HG02678 (cell line): ENCODE measurements around the gene SRD5A3.
A peak's percentile ranks its signal among the peaks of the same experiment; 100 is the strongest.

ENCODE experiments used
- ATAC-seq: cut with Tn5 transposase; IDR thresholded peaks from one replicate; pipeline ENCODE4 v1.9.1; 2021; ENCODE audit warnings: mild to moderate bottlenecking, moderate library complexity; ENCODE audit not compliant: unreplicated experiment

Gene SRD5A3

DNA sequence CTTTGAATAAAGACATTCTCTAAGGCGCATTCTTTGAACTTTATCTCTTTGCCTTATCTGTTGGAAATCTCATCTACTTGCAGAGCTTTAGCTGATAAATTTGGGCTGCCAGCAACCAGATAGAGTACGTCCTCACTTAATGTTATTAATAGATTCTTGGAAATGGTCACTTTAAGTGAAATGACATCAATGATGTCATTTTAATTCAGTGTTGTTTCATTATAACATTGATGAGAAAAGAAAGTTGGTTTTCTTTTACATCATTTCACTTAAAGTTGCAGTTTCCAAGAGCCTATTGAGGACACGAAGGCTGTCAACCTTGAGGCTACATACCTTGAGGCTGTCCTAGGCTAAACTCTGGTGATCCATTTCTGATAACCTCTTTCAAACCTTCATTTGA, 59.0 kb downstream of the SRD5A3 start:
- no peak for ATAC-seq

DNA sequence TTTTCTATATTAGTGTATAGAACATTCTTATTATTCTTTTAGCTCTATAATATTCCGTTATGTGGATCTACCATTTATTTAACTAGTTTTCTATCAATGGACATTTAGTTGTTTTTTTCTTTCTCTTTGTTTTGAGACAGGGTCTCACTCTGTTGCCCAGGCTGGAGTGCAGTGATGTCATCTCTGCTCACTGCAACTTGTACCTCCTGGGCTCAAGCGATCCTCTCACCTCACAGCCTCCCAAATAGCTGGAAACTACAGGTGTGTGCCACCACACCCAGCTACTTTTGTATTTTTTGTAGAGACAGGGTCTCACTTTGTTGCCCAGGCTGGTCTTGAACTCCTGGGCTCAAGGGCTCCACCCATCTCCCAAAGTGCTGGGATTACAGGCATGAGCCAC, 60.5 kb downstream of the SRD5A3 start:
- ATAC-seq = no peak

DNA sequence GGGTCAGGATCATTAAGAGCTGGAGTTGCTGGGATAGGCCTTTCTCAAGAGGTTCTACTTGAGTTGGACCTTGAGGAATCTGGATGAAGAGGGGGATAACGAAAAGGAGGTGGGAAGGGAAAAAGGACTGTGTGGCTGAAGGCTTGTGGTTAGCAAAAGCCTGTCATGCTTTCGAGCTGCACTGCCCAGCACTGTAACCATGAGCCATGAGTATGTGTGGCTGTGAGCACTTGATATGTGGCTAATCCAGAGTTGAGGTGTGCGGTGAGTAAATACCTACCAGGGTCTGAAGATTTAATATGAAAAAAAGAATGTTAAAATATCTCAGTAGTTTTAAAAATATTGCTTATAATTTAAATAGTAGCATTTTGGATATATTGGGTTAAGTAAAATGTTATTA, 61.1 kb downstream of the SRD5A3 start:
- ATAC-seq = no peak

DNA sequence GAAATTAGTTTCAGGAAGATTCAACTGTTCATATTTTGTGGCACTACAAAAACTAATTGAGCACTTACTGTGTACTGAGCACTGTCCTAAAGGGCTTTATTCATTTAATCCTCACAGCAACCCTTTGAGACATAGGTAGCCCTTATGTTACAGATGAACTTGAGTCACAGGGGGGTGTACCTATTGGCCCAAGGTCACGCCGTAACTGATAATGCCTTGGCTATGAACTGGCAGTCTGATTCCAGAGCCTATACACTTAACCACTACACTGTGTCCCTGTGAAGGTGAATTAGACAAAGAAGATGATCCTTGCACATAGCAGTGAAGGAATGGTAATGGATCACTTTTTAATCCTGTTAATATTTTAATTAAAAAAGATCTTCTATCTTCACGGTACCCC, 61.7 kb downstream of the SRD5A3 start:
- ATAC-seq = no peak

DNA sequence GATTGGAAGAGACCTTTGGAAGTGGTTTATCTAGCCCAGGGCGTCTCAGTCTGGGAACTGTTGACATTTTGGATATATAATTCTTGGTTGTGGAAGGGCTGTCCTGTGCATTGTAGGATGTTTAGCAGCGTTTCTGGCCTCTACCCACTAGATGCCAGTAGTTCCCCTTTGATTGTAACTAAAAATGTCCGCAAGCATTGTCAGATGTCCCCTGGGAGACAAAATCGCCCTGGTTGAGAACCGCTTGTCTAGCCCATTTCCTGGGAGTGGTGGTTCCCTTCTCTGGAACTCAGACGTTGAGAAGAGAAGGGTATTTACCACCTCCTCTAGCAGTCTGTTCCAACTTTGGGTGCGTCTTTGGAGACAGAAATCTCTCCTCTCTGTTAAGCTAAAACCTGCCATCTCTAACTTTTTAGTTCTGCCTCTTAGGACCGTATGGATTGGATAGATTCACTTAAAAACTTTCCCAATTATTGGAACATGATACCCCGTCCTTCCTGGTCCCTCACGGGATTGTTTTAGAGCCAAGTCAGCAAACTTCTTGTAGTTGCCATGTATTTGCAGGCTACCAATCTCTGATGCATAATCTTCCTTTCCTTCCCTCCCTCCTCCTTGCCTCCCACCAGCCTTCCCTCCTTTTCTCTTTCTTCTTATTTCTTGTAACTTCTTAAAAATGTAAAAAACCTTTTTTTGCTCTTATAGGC, 63.6 kb downstream of the SRD5A3 start:
- ATAC-seq = peak; percentile 65

DNA sequence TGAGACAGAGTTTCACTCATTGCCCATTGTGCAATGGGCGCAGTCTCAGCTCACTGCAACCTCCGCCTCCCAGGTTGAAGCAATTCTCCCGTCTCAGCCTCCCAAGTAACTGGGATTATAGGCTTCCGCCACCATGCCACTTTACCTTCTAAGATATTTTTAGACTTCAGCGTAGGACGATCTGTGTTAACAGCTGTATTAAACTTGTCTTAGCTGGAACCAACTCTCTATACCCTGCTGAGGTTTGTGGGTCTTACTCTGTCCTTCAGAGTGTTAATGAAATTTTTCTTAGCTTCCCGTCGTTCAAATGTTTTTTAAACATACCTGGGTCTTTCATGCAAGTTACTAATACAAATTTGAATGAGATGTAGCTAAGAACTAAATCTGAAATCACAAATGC, 64.4 kb downstream of the SRD5A3 start:
- no peak for ATAC-seq

DNA sequence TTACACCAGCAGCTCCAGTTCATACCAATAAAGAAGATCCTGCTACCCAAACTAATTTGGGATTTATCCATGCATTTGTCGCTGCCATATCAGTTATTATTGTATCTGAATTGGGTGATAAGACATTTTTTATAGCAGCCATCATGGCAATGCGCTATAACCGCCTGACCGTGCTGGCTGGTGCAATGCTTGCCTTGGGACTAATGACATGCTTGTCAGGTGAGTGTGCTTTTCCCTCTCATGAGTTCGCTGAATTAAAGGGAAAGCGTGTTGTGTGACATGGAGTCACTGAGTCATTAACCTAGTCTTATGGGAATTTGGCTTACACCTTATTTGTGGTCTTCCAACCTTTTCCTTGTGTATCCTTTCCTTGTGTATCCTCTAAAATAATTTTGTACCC, 65.6 kb downstream of the SRD5A3 start:
- no peak for ATAC-seq

DNA sequence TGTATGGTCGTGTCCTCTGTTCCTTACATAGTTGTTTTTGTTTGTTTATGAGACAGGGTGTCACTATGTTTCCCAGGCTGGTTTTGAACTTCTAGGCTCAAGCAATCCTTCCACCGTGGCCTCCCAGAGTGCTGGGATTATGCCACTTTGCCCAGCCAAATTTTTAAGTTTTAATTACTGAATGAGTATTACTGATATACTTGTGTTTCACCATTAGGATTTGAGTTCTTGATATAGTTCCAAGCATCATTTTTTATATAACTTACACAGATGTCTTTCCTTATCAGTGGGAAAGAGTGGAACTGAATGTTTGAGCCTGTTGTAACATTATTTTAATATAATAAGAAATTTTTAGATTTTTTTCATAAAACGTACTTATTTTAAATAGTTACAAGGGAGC, 70.1 kb downstream of the SRD5A3 start:
- no peak for ATAC-seq
